ENCODE measurements around the gene FBXW7.

The FBXW7 gene

DNA sequence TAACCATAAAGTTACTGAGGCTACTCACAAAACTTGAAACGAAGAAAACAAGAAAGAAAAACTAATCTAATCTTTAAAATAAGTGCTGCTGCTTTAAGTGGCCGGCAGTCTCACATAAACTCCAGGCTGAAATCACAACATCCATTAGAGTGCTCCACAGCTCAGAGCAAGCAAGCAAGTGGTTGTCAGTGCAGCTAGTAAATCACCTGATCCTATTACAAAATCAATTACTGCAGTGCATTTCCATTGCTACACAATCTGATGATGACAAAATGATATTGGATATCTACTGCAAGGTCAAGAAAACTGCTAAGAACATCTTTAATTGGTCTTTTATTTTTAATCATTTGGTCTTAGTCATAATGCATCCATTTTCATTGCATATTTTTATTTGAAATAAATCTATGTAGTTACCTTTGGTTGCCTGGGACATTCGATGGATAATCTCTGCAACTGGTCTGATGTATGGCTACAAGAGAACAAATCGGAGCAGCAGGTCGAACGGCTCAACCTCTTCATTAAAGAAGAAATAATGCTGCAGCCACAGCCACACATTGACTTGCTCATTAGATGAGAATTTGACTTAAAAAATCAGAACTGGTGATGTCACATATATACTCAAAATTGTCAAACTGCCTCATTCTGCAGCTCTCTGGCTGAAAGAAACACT, 87.7 kb downstream of the FBXW7 start:
- Histone ChIP-seq H3K27ac (ENCODE audit: low read depth, low read length) (no peak overlapping the region), H3K4me1 (ENCODE audit: control insufficient read depth in 1 of 2, insufficient read depth in 2 of 2, low read length in 2 of 2) (no peaks in the 10 kb centered on the region), H3K9me3 (ENCODE audit: control insufficient read depth in 1 of 2, low read length in 2 of 2) (no peaks in the 10 kb centered on the region), H3K4me3 (ENCODE audit: low read depth in 1 of 2, low read length in 2 of 2) (no peak overlapping the region), H3K9ac (ENCODE audit: low read depth in 1 of 2, low read length in 2 of 2) (no peak overlapping the region), H3K27me3 (ENCODE audit: control insufficient read depth in 1 of 2, insufficient read depth in 2 of 2, low read length in 2 of 2) (no peaks in the 10 kb centered on the region), H3K36me3 (ENCODE audit: control insufficient read depth in 1 of 2, insufficient read depth in 2 of 2, low read length in 2 of 2) (no peaks in the 10 kb centered on the region)

DNA sequence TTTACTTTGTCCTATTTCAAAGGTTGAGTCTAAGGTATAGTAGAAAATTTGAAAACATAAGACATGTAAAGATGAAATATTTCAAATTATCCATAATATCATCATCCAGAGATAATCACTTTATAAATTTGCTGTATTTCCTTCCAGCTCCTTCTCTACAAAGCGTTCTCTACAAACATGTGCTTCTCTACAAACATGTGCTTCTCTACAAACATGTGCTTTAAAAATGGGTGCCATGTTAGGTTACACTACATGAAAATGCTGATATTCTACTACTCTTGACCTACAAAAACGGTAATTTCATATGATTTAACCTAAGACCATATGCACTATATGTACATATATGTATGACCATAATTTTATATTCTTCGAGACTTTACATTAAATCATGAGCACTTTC, 92.0 kb downstream of the FBXW7 start:
- no peaks in the 10 kb centered on the region for H3K36me3 ChIP-seq (ENCODE audit: control insufficient read depth in 1 of 2, insufficient read depth in 2 of 2, low read length in 2 of 2)
- no peaks in the 10 kb centered on the region for H3K27me3 ChIP-seq (ENCODE audit: control insufficient read depth in 1 of 2, insufficient read depth in 2 of 2, low read length in 2 of 2)
- no peaks in the 10 kb centered on the region for H3K9me3 ChIP-seq (ENCODE audit: control insufficient read depth in 1 of 2, low read length in 2 of 2)
- H3K4me3 ChIP-seq (ENCODE audit: low read depth in 1 of 2, low read length in 2 of 2), result no peak overlapping the region
- no peak overlapping the region for H3K27ac ChIP-seq (ENCODE audit: low read depth, low read length)
- H3K9ac ChIP-seq (ENCODE audit: low read depth in 1 of 2, low read length in 2 of 2), result no peak overlapping the region
- no peaks in the 10 kb centered on the region for H3K4me1 ChIP-seq (ENCODE audit: control insufficient read depth in 1 of 2, insufficient read depth in 2 of 2, low read length in 2 of 2)

DNA sequence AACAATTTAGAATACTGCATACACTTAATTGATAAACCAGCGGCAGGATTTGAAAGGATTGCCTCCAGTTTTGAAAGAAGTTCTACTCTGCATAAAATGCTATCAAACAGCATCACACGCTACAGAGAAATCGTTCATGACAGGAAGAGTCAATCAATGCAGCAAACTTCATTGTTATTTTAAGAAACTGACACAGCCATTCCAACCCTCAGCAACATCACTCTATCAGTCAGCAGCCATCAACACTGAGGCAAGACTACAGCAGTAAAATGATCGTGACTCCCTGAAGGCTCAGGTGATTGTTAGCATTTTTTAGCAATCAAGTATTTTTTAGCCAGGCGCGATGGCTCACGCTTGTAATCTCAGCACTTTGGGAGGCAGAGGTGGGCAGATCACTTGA, 98.3 kb downstream of the FBXW7 start:
- no peak overlapping the region for H3K9ac ChIP-seq (ENCODE audit: low read depth in 1 of 2, low read length in 2 of 2)
- H3K27me3 ChIP-seq (ENCODE audit: control insufficient read depth in 1 of 2, insufficient read depth in 2 of 2, low read length in 2 of 2), result no peaks in the 10 kb centered on the region
- no peaks in the 10 kb centered on the region for H3K36me3 ChIP-seq (ENCODE audit: control insufficient read depth in 1 of 2, insufficient read depth in 2 of 2, low read length in 2 of 2)
- peaks cover 0 to 3% of the 10 kb centered on the region in 2 donors for H3K9me3 ChIP-seq (ENCODE audit: control insufficient read depth in 1 of 2, low read length in 2 of 2)
- no peak overlapping the region for H3K27ac ChIP-seq (ENCODE audit: low read depth, low read length)
- H3K4me3 ChIP-seq (ENCODE audit: low read depth in 1 of 2, low read length in 2 of 2), result no peak overlapping the region
- H3K4me1 ChIP-seq (ENCODE audit: control insufficient read depth in 1 of 2, insufficient read depth in 2 of 2, low read length in 2 of 2), result no peaks in the 10 kb centered on the region

DNA sequence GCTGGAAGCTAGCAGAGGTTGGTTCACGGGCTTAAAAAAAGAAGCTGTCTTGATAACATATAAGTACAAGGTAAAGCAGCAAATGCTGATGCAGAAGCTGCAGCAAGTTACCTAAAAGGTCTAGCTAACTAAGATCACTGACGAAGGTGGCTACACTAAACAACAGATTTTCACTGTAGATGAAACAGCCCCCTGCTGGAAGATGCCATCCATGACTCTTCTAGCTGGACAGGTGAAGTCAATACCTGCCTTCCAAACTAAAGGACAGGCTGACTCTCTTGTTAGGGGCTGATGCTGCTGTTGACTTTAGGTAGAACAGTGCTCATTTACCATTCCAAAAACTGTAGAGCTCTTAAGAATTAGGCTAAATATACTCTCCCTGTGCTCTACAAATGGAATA, 99.5 kb downstream of the FBXW7 start:
- no peak overlapping the region for H3K9ac ChIP-seq (ENCODE audit: low read depth in 1 of 2, low read length in 2 of 2)
- H3K27ac ChIP-seq (ENCODE audit: low read depth, low read length), result no peak overlapping the region
- H3K36me3 ChIP-seq (ENCODE audit: control insufficient read depth in 1 of 2, insufficient read depth in 2 of 2, low read length in 2 of 2), result no peaks in the 10 kb centered on the region
- H3K27me3 ChIP-seq (ENCODE audit: control insufficient read depth in 1 of 2, insufficient read depth in 2 of 2, low read length in 2 of 2), result no peaks in the 10 kb centered on the region
- H3K4me3 ChIP-seq (ENCODE audit: low read depth in 1 of 2, low read length in 2 of 2), result no peak overlapping the region
- H3K9me3 ChIP-seq (ENCODE audit: control insufficient read depth in 1 of 2, low read length in 2 of 2), result peaks cover 0 to 3% of the 10 kb centered on the region in 2 donors
- H3K4me1 ChIP-seq (ENCODE audit: control insufficient read depth in 1 of 2, insufficient read depth in 2 of 2, low read length in 2 of 2), result no peaks in the 10 kb centered on the region

DNA sequence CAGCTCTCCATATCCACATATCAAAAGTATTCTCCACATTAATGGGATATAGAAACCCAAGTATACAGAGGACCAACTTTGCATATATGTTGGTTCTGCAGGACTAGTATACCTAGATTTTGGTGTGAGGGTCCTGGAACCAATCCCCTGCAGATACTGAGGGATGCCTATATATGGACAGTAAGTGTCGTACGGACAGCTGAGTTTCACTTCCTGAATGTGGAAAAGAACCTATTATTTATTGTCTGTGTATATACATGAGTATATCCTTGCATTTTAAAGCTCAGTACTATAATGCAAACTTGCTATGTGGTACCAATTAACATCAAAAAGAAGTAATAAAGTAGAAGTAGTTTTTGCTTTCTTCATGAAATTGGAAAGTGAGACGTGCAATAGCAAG, 101.9 kb downstream of the FBXW7 start:
- Histone ChIP-seq H3K9ac (ENCODE audit: low read depth in 1 of 2, low read length in 2 of 2) (no peak overlapping the region), H3K4me1 (ENCODE audit: control insufficient read depth in 1 of 2, insufficient read depth in 2 of 2, low read length in 2 of 2) (no peaks in the 10 kb centered on the region), H3K27me3 (ENCODE audit: control insufficient read depth in 1 of 2, insufficient read depth in 2 of 2, low read length in 2 of 2) (no peaks in the 10 kb centered on the region), H3K4me3 (ENCODE audit: low read depth in 1 of 2, low read length in 2 of 2) (no peak overlapping the region), H3K27ac (ENCODE audit: low read depth, low read length) (no peak overlapping the region), H3K36me3 (ENCODE audit: control insufficient read depth in 1 of 2, insufficient read depth in 2 of 2, low read length in 2 of 2) (no peaks in the 10 kb centered on the region), H3K9me3 (ENCODE audit: control insufficient read depth in 1 of 2, low read length in 2 of 2) (peaks cover 0 to 3% of the 10 kb centered on the region in 2 donors)

DNA sequence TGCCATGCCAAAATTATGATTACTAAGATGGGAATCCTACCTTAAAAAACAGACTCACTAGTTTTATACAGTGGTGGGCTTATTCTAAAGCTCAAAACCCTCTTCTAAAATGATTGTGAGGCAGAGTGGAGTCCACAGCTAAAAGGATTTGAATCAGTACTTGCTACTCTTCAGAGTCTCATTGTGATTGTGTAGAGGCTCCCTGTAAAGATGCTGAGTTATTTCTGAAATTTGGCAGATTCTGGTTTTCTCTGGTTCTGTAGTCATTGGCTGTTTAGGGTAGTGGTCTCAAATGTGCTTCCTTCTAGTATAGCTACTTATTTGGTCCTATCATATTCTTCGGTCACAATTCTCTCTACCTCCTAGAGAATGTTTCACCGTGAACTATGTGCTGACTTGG, 104.1 kb downstream of the FBXW7 start:
- no peaks in the 10 kb centered on the region for H3K4me1 ChIP-seq (ENCODE audit: control insufficient read depth in 1 of 2, insufficient read depth in 2 of 2, low read length in 2 of 2)
- H3K4me3 ChIP-seq (ENCODE audit: low read depth in 1 of 2, low read length in 2 of 2), result no peak overlapping the region
- no peak overlapping the region for H3K9ac ChIP-seq (ENCODE audit: low read depth in 1 of 2, low read length in 2 of 2)
- no peaks in the 10 kb centered on the region for H3K27me3 ChIP-seq (ENCODE audit: control insufficient read depth in 1 of 2, insufficient read depth in 2 of 2, low read length in 2 of 2)
- peaks cover 0 to 2% of the 10 kb centered on the region in 2 donors for H3K9me3 ChIP-seq (ENCODE audit: control insufficient read depth in 1 of 2, low read length in 2 of 2)
- no peak overlapping the region for H3K27ac ChIP-seq (ENCODE audit: low read depth, low read length)
- H3K36me3 ChIP-seq (ENCODE audit: control insufficient read depth in 1 of 2, insufficient read depth in 2 of 2, low read length in 2 of 2), result no peaks in the 10 kb centered on the region

DNA sequence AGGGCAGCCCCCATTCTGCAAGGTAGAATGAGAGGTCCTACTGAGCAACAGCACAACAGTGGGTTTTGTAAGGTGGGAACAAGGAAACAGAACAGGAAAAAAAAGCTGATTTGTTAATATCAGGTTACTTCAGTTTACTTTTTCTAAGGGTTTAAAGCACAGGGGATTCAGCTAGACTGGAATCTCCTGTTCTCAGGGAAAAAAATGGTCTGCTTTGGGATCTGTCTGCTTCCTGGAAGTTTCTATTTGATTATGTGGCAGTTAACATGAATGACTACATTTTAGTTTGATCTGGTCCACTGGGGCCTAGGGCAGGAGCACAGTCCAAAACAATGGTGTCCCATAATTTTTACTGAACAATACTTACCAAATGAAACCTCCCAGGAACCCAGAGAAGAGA, 104.6 kb downstream of the FBXW7 start:
- H3K27ac ChIP-seq (ENCODE audit: low read depth, low read length), result no peak overlapping the region
- no peak overlapping the region for H3K9ac ChIP-seq (ENCODE audit: low read depth in 1 of 2, low read length in 2 of 2)
- no peaks in the 10 kb centered on the region for H3K27me3 ChIP-seq (ENCODE audit: control insufficient read depth in 1 of 2, insufficient read depth in 2 of 2, low read length in 2 of 2)
- no peaks in the 10 kb centered on the region for H3K9me3 ChIP-seq (ENCODE audit: control insufficient read depth in 1 of 2, low read length in 2 of 2)
- H3K36me3 ChIP-seq (ENCODE audit: control insufficient read depth in 1 of 2, insufficient read depth in 2 of 2, low read length in 2 of 2), result no peaks in the 10 kb centered on the region
- H3K4me3 ChIP-seq (ENCODE audit: low read depth in 1 of 2, low read length in 2 of 2), result no peak overlapping the region
- no peaks in the 10 kb centered on the region for H3K4me1 ChIP-seq (ENCODE audit: control insufficient read depth in 1 of 2, insufficient read depth in 2 of 2, low read length in 2 of 2)

DNA sequence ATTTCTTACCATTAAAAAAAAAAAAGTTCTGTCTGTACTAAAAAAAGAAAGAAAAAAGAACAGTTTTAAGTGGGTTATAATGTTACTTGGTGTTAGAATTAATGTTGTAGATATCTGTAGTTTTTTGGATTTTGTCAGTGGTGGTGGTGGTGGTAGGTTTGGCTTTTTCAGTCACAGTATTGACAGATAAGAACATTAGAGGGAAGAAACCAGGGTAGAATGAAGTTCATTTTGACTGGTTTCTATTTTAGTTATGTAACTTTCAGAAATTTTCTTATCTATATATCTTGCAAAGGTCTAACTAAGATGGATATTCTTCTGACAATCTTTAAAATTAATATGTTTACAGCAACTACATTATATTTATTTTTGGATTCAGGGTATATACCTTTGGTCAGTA, 105.4 kb downstream of the FBXW7 start:
- no peaks in the 10 kb centered on the region for H3K27me3 ChIP-seq (ENCODE audit: control insufficient read depth in 1 of 2, insufficient read depth in 2 of 2, low read length in 2 of 2)
- H3K9me3 ChIP-seq (ENCODE audit: control insufficient read depth in 1 of 2, low read length in 2 of 2), result no peaks in the 10 kb centered on the region
- H3K27ac ChIP-seq (ENCODE audit: low read depth, low read length), result no peak overlapping the region
- H3K9ac ChIP-seq (ENCODE audit: low read depth in 1 of 2, low read length in 2 of 2), result no peak overlapping the region
- H3K4me1 ChIP-seq (ENCODE audit: control insufficient read depth in 1 of 2, insufficient read depth in 2 of 2, low read length in 2 of 2), result peaks cover 4 to 5% of the 10 kb centered on the region in 2 donors
- H3K4me3 ChIP-seq (ENCODE audit: low read depth in 1 of 2, low read length in 2 of 2), result no peak overlapping the region
- H3K36me3 ChIP-seq (ENCODE audit: control insufficient read depth in 1 of 2, insufficient read depth in 2 of 2, low read length in 2 of 2), result no peaks in the 10 kb centered on the region

DNA sequence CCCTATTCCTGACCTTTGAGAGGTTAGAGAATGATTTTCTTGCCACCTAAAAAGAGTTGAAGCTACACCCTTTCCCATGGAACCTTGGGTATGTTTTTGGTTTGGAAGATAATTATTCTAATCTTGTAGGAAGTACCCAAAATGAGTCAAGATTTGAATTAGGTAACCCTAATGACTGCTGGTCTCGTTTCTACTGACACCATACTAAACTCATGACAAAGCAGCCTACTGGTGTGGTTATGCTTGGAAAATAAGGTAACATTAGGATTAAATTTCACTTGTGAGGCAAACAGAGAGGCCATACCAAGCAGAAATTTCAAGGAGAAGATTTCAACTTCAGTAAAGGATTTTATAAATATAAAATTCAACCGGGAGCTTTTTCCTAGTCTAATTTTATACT, 107.9 kb downstream of the FBXW7 start:
- H3K4me1 ChIP-seq (ENCODE audit: control insufficient read depth in 1 of 2, insufficient read depth in 2 of 2, low read length in 2 of 2), result peaks cover 5 to 8% of the 10 kb centered on the region in 2 donors
- H3K4me3 ChIP-seq (ENCODE audit: low read depth in 1 of 2, low read length in 2 of 2), result no peak overlapping the region
- no peaks in the 10 kb centered on the region for H3K27me3 ChIP-seq (ENCODE audit: control insufficient read depth in 1 of 2, insufficient read depth in 2 of 2, low read length in 2 of 2)
- H3K36me3 ChIP-seq (ENCODE audit: control insufficient read depth in 1 of 2, insufficient read depth in 2 of 2, low read length in 2 of 2), result no peaks in the 10 kb centered on the region
- no peak overlapping the region for H3K9ac ChIP-seq (ENCODE audit: low read depth in 1 of 2, low read length in 2 of 2)
- no peak overlapping the region for H3K27ac ChIP-seq (ENCODE audit: low read depth, low read length)
- no peaks in the 10 kb centered on the region for H3K9me3 ChIP-seq (ENCODE audit: control insufficient read depth in 1 of 2, low read length in 2 of 2)

DNA sequence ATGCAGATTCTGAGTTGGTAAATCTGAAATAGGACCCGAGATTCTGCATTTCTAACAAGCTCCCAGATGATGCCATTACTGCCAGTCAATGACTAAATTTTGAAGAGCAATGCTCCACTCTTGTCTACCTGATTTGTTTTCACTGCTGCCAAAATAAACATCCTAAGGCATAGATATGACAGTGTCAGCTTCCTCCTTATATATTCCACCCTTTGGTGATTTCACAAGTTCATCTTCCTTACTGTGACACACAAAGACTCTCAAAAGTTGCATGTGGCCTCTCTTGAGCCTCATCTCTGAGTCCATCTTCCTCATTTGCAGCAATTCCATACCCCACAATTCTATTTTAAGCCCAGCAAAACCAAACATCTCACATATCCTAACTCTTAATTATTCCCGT, 110.9 kb downstream of the FBXW7 start:
- no peak overlapping the region for H3K4me3 ChIP-seq (ENCODE audit: low read depth in 1 of 2, low read length in 2 of 2)
- no peaks in the 10 kb centered on the region for H3K27me3 ChIP-seq (ENCODE audit: control insufficient read depth in 1 of 2, insufficient read depth in 2 of 2, low read length in 2 of 2)
- H3K9me3 ChIP-seq (ENCODE audit: control insufficient read depth in 1 of 2, low read length in 2 of 2), result no peaks in the 10 kb centered on the region
- H3K9ac ChIP-seq (ENCODE audit: low read depth in 1 of 2, low read length in 2 of 2), result no peak overlapping the region
- H3K27ac ChIP-seq (ENCODE audit: low read depth, low read length), result no peak overlapping the region
- H3K4me1 ChIP-seq (ENCODE audit: control insufficient read depth in 1 of 2, insufficient read depth in 2 of 2, low read length in 2 of 2), result peaks cover 5 to 8% of the 10 kb centered on the region in 2 donors
- H3K36me3 ChIP-seq (ENCODE audit: control insufficient read depth in 1 of 2, insufficient read depth in 2 of 2, low read length in 2 of 2), result no peaks in the 10 kb centered on the region

DNA sequence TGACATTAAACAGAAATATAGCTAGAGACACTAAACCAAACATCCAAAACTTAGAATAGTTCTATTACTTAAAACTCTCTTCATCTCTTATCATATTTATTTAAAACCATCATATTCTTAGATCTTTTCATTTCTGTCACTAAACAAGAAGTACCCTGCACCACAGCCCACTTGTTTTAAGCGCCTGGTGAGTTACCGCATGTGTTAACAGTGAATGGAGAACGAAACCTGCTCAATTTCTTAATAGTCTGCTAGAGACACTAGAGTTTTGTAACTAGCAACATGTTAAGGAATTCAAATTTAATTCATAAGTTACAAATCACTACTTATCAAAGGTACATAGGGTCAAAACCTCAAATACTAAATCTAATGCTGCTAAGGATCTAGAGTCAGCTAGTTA, 111.5 kb downstream of the FBXW7 start:
- H3K4me3 ChIP-seq (ENCODE audit: low read depth in 1 of 2, low read length in 2 of 2), result no peak overlapping the region
- no peak overlapping the region for H3K9ac ChIP-seq (ENCODE audit: low read depth in 1 of 2, low read length in 2 of 2)
- no peak overlapping the region for H3K27ac ChIP-seq (ENCODE audit: low read depth, low read length)
- H3K4me1 ChIP-seq (ENCODE audit: control insufficient read depth in 1 of 2, insufficient read depth in 2 of 2, low read length in 2 of 2), result peaks cover 5 to 8% of the 10 kb centered on the region in 2 donors
- no peaks in the 10 kb centered on the region for H3K9me3 ChIP-seq (ENCODE audit: control insufficient read depth in 1 of 2, low read length in 2 of 2)
- no peaks in the 10 kb centered on the region for H3K27me3 ChIP-seq (ENCODE audit: control insufficient read depth in 1 of 2, insufficient read depth in 2 of 2, low read length in 2 of 2)
- H3K36me3 ChIP-seq (ENCODE audit: control insufficient read depth in 1 of 2, insufficient read depth in 2 of 2, low read length in 2 of 2), result no peaks in the 10 kb centered on the region

Data from duodenal mucosa (tissue), 2 donors.